ENCODE results near the gene ATP5F1A.

The ATP5F1A gene

GRCh38 chr18:46073474-46074331, 24.4 kb downstream of the ATP5F1A start:
- DNase-seq (ENCODE audit: low read depth in 2 of 3, low spot score in 2 of 3): peak in 1 of 3 experiments; percentile 47

DNA sequence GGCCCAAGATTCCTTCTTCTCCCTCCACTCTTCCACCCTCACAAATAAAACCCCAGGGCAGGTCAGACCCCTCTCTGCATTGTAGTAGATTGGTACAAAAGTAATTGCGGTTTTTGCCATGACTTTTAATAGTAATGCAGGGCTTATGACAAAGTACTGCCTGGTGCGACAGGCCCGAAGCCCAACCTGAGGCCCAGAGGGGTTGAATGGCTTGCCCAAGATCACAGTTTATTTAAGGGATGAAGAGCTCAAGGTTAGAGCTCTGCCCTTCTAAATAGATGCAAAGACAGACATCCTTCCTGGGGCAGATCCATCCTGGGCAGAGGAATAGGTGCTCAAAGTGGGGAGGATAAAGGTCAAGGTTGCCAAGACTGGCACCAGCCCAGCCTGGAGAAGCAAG, 25.1 kb downstream of the ATP5F1A start:
- no peak for DNase-seq (ENCODE audit: low read depth in 2 of 3, low spot score in 2 of 3)

- DNase-seq (ENCODE audit: low read depth in 2 of 3, low spot score in 2 of 3): no peak
These were observed 25.7 kb downstream of the ATP5F1A start for GRCh38 chr18:46072376-46072867.

GRCh38 chr18:46071653-46072375, 26.3 kb downstream of the ATP5F1A start, which contains the start of gene PSTPIP2:
Gene PSTPIP2 (minus strand): TSS chr18:46072260. CDS start chr18:46072188, 72 bp downstream.
- DNase-seq (ENCODE audit: low read depth in 2 of 3, low spot score in 2 of 3): peak in 2 of 3 experiments; percentile 42 to 45

GRCh38 chr18:46070815-46071652, 27.1 kb downstream of the ATP5F1A start:
- DNase-seq (ENCODE audit: low read depth in 2 of 3, low spot score in 2 of 3): peak in 1 of 3 experiments; percentile 21

DNA sequence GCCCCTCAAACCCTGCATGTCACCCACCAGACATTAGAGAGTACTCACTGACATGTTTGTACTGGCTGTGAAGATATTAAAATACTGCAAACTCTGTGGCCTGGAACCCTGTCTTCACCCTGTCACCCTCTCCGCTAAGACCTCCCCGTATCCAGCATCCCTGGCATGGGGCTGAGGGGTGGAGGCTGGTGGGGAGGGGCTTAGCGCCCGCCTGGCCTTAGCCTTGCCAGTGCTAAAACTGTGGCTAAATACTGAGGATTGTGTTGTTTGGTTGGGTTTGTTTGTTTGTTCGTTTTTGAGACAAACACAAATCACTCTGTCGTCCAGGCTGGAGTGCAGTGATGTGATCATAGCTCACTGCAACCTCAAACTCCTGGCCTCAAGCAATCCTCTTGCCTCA, 27.9 kb downstream of the ATP5F1A start:
- DNase-seq (ENCODE audit: low read depth in 2 of 3, low spot score in 2 of 3): no peak

DNA sequence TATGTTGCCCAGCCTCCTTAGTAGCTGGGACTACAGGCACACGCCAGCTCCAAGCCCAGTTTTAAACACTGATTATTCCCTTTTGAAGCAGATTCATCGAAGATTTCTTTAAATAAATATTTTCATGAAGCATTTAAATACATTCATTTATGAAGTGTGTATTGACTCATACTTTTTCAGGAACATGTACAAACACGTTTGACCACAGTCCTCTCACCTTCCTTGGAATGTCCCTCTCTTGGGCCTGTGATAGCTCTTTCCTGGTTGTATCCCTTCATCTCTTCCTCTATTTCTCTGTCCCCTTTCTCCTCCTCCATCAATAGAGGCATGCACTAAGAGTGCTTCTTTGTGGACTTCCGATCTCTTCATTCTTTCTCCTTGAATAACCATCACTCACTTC, 28.6 kb downstream of the ATP5F1A start:
- DNase-seq (ENCODE audit: low read depth in 2 of 3, low spot score in 2 of 3): no peak

GRCh38 chr18:46068763-46069162, 29.3 kb downstream of the ATP5F1A start:
- DNase-seq (ENCODE audit: low read depth in 2 of 3, low spot score in 2 of 3): no peak

- DNase-seq (ENCODE audit: low read depth in 2 of 3, low spot score in 2 of 3): no peak
These were observed 30.6 kb downstream of the ATP5F1A start for GRCh38 chr18:46067438-46068007.

DNA sequence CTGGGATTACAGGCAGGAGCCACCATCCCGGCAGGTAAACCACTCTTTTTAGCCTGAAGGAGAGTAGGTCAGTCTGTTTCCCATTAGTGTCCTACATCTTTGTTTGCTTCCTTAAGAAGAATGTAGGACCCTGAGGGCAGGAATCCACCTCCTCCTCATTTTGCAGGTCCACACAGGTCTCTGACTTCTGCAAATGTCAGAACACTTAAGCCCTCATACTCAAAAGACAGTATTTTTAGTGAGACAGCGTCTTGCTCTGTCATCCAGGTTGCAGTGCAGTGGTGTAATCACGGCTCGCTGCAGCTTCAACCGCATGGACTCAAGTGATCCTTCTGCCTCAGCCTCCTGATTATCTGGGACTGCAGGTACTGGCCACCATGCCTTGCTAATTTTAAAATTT, 35.3 kb downstream of the ATP5F1A start:
- no peak for DNase-seq (ENCODE audit: low read depth in 2 of 3, low spot score in 2 of 3)

DNA sequence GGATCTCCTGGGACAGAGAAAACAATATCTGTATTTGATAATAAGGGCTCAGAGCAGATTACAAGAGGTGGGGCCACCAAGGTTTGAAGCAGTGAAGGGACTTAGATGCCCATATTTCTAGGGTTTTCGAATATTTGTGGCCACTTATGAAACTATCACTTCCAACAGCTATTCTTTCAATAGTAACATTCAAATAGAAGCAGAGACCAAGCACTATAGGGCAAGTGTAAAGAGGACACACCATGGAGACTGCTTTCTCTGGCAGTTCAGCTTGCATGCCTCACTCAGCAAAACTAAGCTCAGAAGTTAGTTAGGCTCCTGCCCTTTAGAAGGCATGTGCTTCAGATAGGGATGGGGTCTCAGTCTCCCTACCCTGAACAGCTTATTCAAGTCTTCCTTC, 36.3 kb downstream of the ATP5F1A start:
- DNase-seq (ENCODE audit: low read depth in 2 of 3, low spot score in 2 of 3): no peak

DNA sequence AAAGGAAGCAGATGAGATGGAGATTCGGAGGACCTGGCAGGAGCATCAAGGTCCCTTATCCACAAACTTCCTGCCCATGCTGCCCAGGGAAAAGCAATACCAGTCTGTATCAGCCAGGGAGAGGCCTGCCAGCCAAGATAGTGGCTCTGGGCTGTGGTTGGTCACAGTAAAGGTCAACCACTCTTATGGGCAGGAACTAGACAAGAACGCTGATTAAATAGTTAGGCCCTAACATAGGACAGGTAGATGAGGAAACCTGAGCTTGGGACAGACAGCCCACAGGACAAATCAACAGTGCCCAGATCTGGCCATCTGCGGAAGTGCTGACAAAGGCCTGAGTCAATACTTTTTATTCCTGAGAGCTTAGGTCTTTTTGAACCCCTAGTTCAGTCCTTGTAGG, 36.7 kb downstream of the ATP5F1A start:
- DNase-seq (ENCODE audit: low read depth in 2 of 3, low spot score in 2 of 3): no peak

GRCh38 chr18:46060359-46060841, 37.7 kb downstream of the ATP5F1A start:
- no peak for DNase-seq (ENCODE audit: low read depth in 2 of 3, low spot score in 2 of 3)

DNA sequence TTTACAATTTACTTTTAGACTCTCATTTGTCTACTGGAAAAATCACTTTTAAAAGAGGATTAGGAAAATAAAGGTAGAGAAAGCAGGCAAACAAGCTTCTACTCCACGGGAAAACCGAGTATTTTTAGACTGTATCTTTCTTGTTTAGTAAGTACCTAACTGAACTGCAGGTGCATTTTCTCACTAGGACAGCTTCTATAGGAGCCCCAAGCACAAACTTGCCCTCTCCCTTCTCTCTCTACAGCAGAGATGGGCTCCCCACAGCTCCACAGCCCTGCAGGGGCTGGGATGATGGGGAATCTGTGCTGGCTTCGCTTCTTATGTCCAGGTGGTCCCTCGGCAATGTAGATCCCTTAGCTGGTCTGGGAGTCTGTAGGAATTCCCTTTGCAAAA, 42.3 kb downstream of the ATP5F1A start:
- DNase-seq (ENCODE audit: low read depth in 2 of 3, low spot score in 2 of 3): no peak

- DNase-seq (ENCODE audit: low read depth in 2 of 3, low spot score in 2 of 3): no peak
These were observed 42.9 kb downstream of the ATP5F1A start for GRCh38 chr18:46054956-46055837.

DNA sequence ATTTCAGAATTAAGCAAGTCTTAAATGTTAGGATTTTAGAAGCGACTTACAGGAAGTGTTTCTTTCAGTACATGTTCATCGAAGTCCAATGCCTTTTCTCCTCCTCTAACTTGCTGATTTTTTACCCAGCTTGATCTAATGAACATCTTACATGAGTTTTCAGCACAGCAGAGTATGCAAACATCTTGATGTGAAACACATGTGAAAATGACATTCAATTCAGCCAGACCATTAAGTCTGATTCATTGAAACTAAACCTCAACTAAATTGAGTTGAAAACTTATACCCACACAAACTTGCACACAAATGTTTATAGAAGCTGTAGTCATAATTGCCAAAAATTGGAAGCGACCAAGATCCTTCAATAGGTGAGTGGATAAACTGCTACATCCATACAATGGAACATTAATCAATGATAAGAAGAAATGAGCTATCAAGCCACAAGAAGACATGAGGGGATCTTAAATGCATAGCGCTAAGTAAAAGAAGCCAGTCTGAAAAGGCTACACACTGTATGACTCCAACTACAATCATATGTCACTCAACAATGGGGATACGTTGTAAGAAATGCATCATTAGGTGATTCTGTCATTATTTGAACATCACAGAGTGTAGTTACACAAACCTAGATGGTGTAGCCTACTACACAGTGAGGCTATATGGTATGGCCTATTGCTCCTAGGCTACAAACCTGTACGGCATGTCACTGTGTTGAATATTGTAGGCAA, 44.6 kb downstream of the ATP5F1A start:
- DNase-seq (ENCODE audit: low read depth in 2 of 3, low spot score in 2 of 3): no peak

DNA sequence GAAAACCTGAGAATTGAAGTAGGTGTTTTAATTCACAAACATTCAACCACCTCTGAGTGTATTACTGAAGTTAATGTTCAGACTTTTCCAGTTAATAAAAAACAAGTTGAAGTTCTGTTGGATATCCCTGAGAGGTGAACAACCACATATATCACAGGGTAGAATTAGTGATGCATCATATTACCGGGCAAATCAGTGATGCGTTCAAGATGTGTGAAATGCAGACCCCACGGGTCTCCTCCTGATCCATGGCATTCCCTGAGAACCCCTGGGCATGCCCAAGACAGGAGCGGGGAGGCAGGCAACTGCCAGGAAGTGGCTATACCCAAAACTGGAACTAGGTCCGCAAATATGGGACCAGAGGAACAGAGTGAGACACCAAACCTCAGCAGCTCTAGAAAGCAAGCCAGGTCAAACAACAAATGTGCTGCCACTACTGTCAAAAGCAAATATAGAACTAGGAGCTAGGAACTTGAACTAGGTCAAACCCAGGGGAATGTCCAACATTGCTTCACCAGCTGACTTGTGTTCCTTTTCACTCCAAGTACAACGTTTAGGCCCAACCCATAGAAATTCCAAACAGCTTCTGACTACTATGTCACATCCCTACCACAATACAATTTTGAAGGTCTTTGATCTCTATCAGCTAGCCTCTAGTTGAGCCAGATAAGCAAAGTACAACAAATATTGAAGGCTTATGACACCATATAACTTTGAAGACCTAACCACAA, 46.2 kb downstream of the ATP5F1A start:
- no peak for DNase-seq (ENCODE audit: low read depth in 2 of 3, low spot score in 2 of 3)

GRCh38 chr18:46050268-46050667, 47.8 kb downstream of the ATP5F1A start:
- DNase-seq (ENCODE audit: low read depth in 2 of 3, low spot score in 2 of 3): no peak

Measured in activated CD8-positive, alpha-beta memory T cell treated with anti-CD3 and anti-CD28 coated beads for 48 hours (primary cell).